Measurements from ENCODE around the gene TRAF3IP1. TPM values are rescaled to one million over a fixed set of nuclear protein-coding genes. Genes with fewer than 3 reads are reported as not detected.

The TRAF3IP1 gene
- total and polyA plus RNA-seq, 2 donors (not counting 1 experiment from before 2014, with no cell fraction given) = 1.4 to 15.5 TPM

- H3K9me3 ChIP-seq (ENCODE audit: control extremely low read depth in 1 of 3, control insufficient read depth in 2 of 3, insufficient read depth in 1 of 3, low read length in 2 of 3) = peaks cover 0 to 4% (median 0%) of the 10 kb centered on the region in 3 donors
- H3K27ac Mint-ChIP-seq = no peak overlapping the region
- ChIA-PET CTCF (no interaction called here), POLR2A (no interaction called here)
- no peak overlapping the region for H3K4me3 ChIP-seq (ENCODE audit: control extremely low read depth in 1 of 5, extremely low read depth in 1 of 5, insufficient read depth in 1 of 5, low read depth in 2 of 5, low read length in 4 of 5)
- H2AFZ ChIP-seq (ENCODE audit: insufficient read depth, low read depth, low read length, poor library complexity, severe bottlenecking) = no peak overlapping the region
- H3K9ac ChIP-seq (ENCODE audit: low read length) = no peak overlapping the region
- intact Hi-C loops (cut with micrococcal nuclease) = loop anchor here (10.0 kb wide), 1 partner anchor 1604 kb away; the partner anchor contains the start of gene NDUFA10
- no peak overlapping the region for H3K27ac ChIP-seq (ENCODE audit: low read length in 2 of 2)
- H3K27me3 Mint-ChIP-seq = no peaks in the 10 kb centered on the region
- H4K20me1 ChIP-seq (ENCODE audit: control insufficient read depth, insufficient read depth, low read length, poor library complexity, severe bottlenecking) = no peaks in the 10 kb centered on the region
- peaks cover 2% of the 10 kb centered on the region for H3K9me3 Mint-ChIP-seq (ENCODE audit: insufficient read depth)
- WGBS (ENCODE audit: insufficient coverage) = 93% methylated on average over 15 of the region's 16 CpGs
- ATAC-seq (ENCODE audit: low read depth) = no peak
- peaks cover 4% of the 10 kb centered on the region for H3K4me1 Mint-ChIP-seq
- TF ChIP-seq CTCF (IDR thresholded peaks at IDR 0.05) = no peak
- no peak for TF ChIP-seq EZH2 (IDR thresholded peaks at IDR 0.05; ENCODE audit: borderline replicate concordance, insufficient read depth, low read depth, low read length, poor library complexity, severe bottlenecking)
- H3K4me2 ChIP-seq (replicated peaks; ENCODE audit: low read depth, low read length, poor library complexity, severe bottlenecking) = no peak overlapping the region
- H3K4me3 Mint-ChIP-seq = no peak overlapping the region
- H3K4me1 ChIP-seq (ENCODE audit: control insufficient read depth in 2 of 2, insufficient read depth in 2 of 2, low read length in 2 of 2) = peaks cover 5 to 6% of the 10 kb centered on the region in 2 donors
- peaks cover 4% of the 10 kb centered on the region for H3K79me2 ChIP-seq (ENCODE audit: control insufficient read depth, insufficient read depth, low read length)
- peaks cover 0 to 3% (median 0%) of the 10 kb centered on the region in 4 experiments for H3K27me3 ChIP-seq (replicated peaks in 1 of 4; ENCODE audit: control extremely low read depth in 1 of 4, control insufficient read depth in 3 of 4, insufficient read depth in 4 of 4, low read length in 3 of 4)
- no peak for DNase-seq
- no peaks in the 10 kb centered on the region for H3K36me3 ChIP-seq (replicated peaks in 1 of 2; ENCODE audit: control extremely low read depth in 1 of 2, control insufficient read depth in 1 of 2, extremely low read depth in 1 of 2, insufficient read depth in 2 of 2, low read length in 1 of 2)
These were observed 100.8 kb downstream of the TRAF3IP1 start for GRCh38 chr2:238420878-238421694.

GRCh38 chr2:238421695-238422035 lies 101.3 kb downstream of the TRAF3IP1 start:
- no peak overlapping the region for H3K4me2 ChIP-seq (replicated peaks; ENCODE audit: low read depth, low read length, poor library complexity, severe bottlenecking)

More at GRCh38 chr2:238421695-238422035, 101.3 kb downstream of the TRAF3IP1 start:
- TF ChIP-seq EZH2 (IDR thresholded peaks at IDR 0.05; ENCODE audit: borderline replicate concordance, insufficient read depth, low read depth, low read length, poor library complexity, severe bottlenecking) (no peak), CTCF (IDR thresholded peaks at IDR 0.05) (no peak)
- H3K4me1 Mint-ChIP-seq = peaks cover 7% of the 10 kb centered on the region
- CTCF ChIA-PET = no interaction called here
- Histone ChIP-seq H3K4me1 (ENCODE audit: control insufficient read depth in 2 of 2, insufficient read depth in 2 of 2, low read length in 2 of 2) (peaks cover 7 to 9% of the 10 kb centered on the region in 2 donors), H3K27ac (ENCODE audit: low read length in 2 of 2) (no peak overlapping the region), H3K9me3 (ENCODE audit: control extremely low read depth in 1 of 3, control insufficient read depth in 2 of 3, insufficient read depth in 1 of 3, low read length in 2 of 3) (no peaks in the 10 kb centered on the region), H4K20me1 (ENCODE audit: control insufficient read depth, insufficient read depth, low read length, poor library complexity, severe bottlenecking) (no peaks in the 10 kb centered on the region), H2AFZ (ENCODE audit: insufficient read depth, low read depth, low read length, poor library complexity, severe bottlenecking) (no peak overlapping the region), H3K27me3 (replicated peaks in 1 of 4; ENCODE audit: control extremely low read depth in 1 of 4, control insufficient read depth in 3 of 4, insufficient read depth in 4 of 4, low read length in 3 of 4) (peaks cover 0 to 3% (median 0%) of the 10 kb centered on the region in 4 experiments), H3K4me3 (ENCODE audit: control extremely low read depth in 1 of 5, extremely low read depth in 1 of 5, insufficient read depth in 1 of 5, low read depth in 2 of 5, low read length in 4 of 5) (no peak overlapping the region), H3K79me2 (ENCODE audit: control insufficient read depth, insufficient read depth, low read length) (peaks cover 10% of the 10 kb centered on the region), H3K36me3 (replicated peaks in 1 of 2; ENCODE audit: control extremely low read depth in 1 of 2, control insufficient read depth in 1 of 2, extremely low read depth in 1 of 2, insufficient read depth in 2 of 2, low read length in 1 of 2) (no peaks in the 10 kb centered on the region), H3K9ac (ENCODE audit: low read length) (no peak overlapping the region)
- no peaks in the 10 kb centered on the region for H3K27me3 Mint-ChIP-seq
- intact Hi-C loops (cut with micrococcal nuclease) = loop anchor here (10.0 kb wide), 1 partner anchor 1603 kb away; the partner anchor contains the start of gene NDUFA10
- no peak overlapping the region for H3K27ac Mint-ChIP-seq
- no peaks in the 10 kb centered on the region for H3K9me3 Mint-ChIP-seq (ENCODE audit: insufficient read depth)
- no peak overlapping the region for H3K4me3 Mint-ChIP-seq
- no peak for DNase-seq
- POLR2A ChIA-PET = no interaction called here
- ATAC-seq (ENCODE audit: low read depth) = no peak
- 90% methylated on average over 18 of the region's 18 CpGs for WGBS (ENCODE audit: insufficient coverage)

All from B cell (primary cell).